ENCODE data around the gene PRKCE. TPM values are rescaled to one million over a fixed set of nuclear protein-coding genes. Genes with fewer than 3 reads are reported as not detected.
A peak's percentile ranks its signal among the peaks of the same experiment; 100 is the strongest.

PRKCE gene
- total and polyA plus RNA-seq, 2 donors (not counting 1 experiment from before 2014, with no cell fraction given), result 14.1 to 19.0 TPM

DNA sequence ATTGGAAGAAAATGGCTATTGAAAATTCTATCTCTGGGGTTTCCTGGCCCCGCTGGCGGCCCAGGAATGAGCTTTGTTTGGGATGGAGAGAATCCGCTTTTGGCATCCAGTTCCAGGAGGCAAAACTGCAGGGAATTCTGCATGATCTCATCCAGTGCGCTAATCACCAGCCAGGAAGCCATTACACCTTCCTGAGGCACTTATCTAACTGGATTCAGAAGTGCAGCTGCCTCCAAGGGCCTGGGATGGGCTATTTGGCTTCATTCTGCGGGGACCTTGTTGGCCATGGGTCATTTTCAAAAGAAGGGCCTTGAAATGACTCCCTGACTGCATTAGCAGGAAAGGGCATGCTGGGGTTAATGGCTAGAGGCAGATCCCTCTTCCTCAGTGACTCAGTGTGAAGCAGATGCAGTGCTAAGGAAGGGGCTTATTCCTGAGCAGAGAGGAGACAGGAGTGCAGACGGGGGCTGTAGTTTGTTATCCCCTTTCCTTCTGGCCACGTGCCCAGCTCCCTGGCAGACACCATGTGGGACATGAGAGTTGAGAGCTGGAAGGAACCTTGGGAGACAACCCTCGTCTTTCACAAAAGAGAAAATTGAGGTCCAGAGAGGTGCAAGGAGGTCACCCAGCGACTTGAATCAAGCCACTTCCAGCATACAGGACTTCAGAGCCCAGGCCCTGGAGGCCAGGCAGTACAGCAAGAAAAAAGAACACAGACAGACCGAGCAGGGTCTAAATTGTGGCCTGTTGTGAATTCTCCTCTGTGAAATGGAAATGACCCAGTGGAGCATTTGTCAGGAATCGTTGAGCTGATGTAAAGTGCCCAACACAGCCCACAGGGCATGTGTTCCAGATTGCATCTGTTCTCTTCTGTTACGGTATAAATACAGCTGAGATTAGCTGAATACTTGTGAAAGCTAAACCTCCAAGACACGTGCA lies 161.8 kb downstream of the PRKCE start:
- H3K9ac ChIP-seq (ENCODE audit: insufficient read depth, low read length), result no peak overlapping the region
- TF ChIP-seq EZH2 (IDR thresholded peaks at IDR 0.05; ENCODE audit: low read length, missing control alignments), result no peak
- TF ChIP-seq, protein P1, sequence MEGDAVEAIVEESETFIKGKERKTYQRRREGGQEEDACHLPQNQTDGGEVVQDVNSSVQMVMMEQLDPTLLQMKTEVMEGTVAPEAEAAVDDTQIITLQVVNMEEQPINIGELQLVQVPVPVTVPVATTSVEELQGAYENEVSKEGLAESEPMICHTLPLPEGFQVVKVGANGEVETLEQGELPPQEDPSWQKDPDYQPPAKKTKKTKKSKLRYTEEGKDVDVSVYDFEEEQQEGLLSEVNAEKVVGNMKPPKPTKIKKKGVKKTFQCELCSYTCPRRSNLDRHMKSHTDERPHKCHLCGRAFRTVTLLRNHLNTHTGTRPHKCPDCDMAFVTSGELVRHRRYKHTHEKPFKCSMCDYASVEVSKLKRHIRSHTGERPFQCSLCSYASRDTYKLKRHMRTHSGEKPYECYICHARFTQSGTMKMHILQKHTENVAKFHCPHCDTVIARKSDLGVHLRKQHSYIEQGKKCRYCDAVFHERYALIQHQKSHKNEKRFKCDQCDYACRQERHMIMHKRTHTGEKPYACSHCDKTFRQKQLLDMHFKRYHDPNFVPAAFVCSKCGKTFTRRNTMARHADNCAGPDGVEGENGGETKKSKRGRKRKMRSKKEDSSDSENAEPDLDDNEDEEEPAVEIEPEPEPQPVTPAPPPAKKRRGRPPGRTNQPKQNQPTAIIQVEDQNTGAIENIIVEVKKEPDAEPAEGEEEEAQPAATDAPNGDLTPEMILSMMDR (conservative IDR thresholded peaks at IDR 0.05 in 1 of 2, IDR thresholded peaks at IDR 0.05 in 1 of 2; ENCODE audit: low read depth in 1 of 2, low read length in 2 of 2), result no peak
- no peaks in the 10 kb centered on the region for H3K36me3 ChIP-seq (ENCODE audit: control insufficient read depth, insufficient read depth, low read length)
- no peak overlapping the region for H3K4me3 ChIP-seq (replicated peaks in 1 of 4; ENCODE audit: control extremely low read depth in 1 of 4, insufficient read depth in 1 of 4, low read depth in 3 of 4, low read length in 4 of 4)
- H4K20me1 ChIP-seq (ENCODE audit: control insufficient read depth, extremely low read depth, insufficient read depth, low read length), result no peaks in the 10 kb centered on the region
- H3K27me3 ChIP-seq (ENCODE audit: control insufficient read depth, insufficient read depth, low read length), result no peaks in the 10 kb centered on the region
- H3K27ac ChIP-seq (ENCODE audit: insufficient read depth, low read length), result no peak overlapping the region
- peak overlapping the region; percentile 23 for H3K4me2 ChIP-seq (ENCODE audit: extremely low read depth, insufficient read depth, low read length)
- no peak overlapping the region for H2AFZ ChIP-seq (ENCODE audit: low read length)
- H3K9me3 ChIP-seq (ENCODE audit: control insufficient read depth, insufficient read depth, low read depth, low read length), result no peaks in the 10 kb centered on the region
- peak; percentile 30 to 81 for DNase-seq (ENCODE audit: low read depth in 2 of 2)
- no peaks in the 10 kb centered on the region for H3K79me2 ChIP-seq (ENCODE audit: control insufficient read depth, insufficient read depth, low read length)
- peaks cover 8% of the 10 kb centered on the region for H3K4me1 ChIP-seq (ENCODE audit: control insufficient read depth, extremely low read depth, insufficient read depth, low read length)

GRCh38 chr2:45814488-45814887 lies 163.0 kb downstream of the PRKCE start:
- Histone ChIP-seq H3K4me2 (ENCODE audit: extremely low read depth, insufficient read depth, low read length) (no peak overlapping the region), H2AFZ (ENCODE audit: low read length) (no peak overlapping the region), H3K9ac (ENCODE audit: insufficient read depth, low read length) (no peak overlapping the region), H4K20me1 (ENCODE audit: control insufficient read depth, extremely low read depth, insufficient read depth, low read length) (no peaks in the 10 kb centered on the region), H3K4me3 (replicated peaks in 1 of 4; ENCODE audit: control extremely low read depth in 1 of 4, insufficient read depth in 1 of 4, low read depth in 3 of 4, low read length in 4 of 4) (no peak overlapping the region), H3K79me2 (ENCODE audit: control insufficient read depth, insufficient read depth, low read length) (no peaks in the 10 kb centered on the region), H3K27ac (ENCODE audit: insufficient read depth, low read length) (no peak overlapping the region), H3K36me3 (ENCODE audit: control insufficient read depth, insufficient read depth, low read length) (no peaks in the 10 kb centered on the region), H3K27me3 (ENCODE audit: control insufficient read depth, insufficient read depth, low read length) (no peaks in the 10 kb centered on the region), H3K9me3 (ENCODE audit: control insufficient read depth, insufficient read depth, low read depth, low read length) (no peaks in the 10 kb centered on the region), H3K4me1 (ENCODE audit: control insufficient read depth, extremely low read depth, insufficient read depth, low read length) (peaks cover 8% of the 10 kb centered on the region)
- TF ChIP-seq EZH2 (IDR thresholded peaks at IDR 0.05; ENCODE audit: low read length, missing control alignments), result no peak
- TF ChIP-seq, protein P1 (conservative IDR thresholded peaks at IDR 0.05 in 1 of 2, IDR thresholded peaks at IDR 0.05 in 1 of 2; ENCODE audit: low read depth in 1 of 2, low read length in 2 of 2), result no peak
- no peak for DNase-seq (ENCODE audit: low read depth in 2 of 2)

DNA sequence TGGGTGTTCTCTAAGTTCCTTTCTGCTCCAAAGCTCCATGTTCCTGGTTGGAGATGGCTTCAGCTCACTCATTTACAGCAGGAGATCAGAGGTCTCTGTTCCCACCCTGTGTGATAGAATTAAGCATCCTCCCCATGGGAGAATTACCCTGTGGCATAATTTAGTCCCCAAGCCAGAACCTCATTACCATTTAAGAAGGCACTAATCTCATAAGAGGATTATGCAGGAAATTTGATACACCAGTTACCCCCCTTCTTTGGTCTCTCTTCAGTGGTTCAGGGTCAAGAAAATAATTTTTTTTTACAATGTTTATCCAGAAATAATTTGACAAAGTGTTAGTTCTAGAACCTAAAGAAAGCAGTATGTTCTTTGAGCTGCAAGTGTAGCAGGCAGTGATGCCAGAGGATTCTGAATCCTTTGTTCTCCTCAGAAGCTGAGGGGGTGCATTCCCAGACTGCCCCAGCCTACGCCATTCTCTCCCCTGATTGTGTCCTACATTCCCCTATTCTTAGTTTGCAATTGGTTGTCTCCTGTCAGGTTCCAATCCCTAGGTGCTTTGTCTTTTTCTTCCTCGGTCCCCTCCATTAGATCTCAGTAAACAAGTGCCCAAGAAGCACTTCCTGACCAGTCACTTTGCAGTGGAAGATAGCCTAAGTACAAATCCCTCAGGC lies 163.6 kb downstream of the PRKCE start:
- DNase-seq (ENCODE audit: low read depth in 2 of 2), result no peak
- Histone ChIP-seq H3K9ac (ENCODE audit: insufficient read depth, low read length) (no peak overlapping the region), H3K27ac (ENCODE audit: insufficient read depth, low read length) (no peak overlapping the region), H3K79me2 (ENCODE audit: control insufficient read depth, insufficient read depth, low read length) (no peaks in the 10 kb centered on the region), H3K4me2 (ENCODE audit: extremely low read depth, insufficient read depth, low read length) (no peak overlapping the region), H3K36me3 (ENCODE audit: control insufficient read depth, insufficient read depth, low read length) (no peaks in the 10 kb centered on the region), H4K20me1 (ENCODE audit: control insufficient read depth, extremely low read depth, insufficient read depth, low read length) (no peaks in the 10 kb centered on the region), H3K4me1 (ENCODE audit: control insufficient read depth, extremely low read depth, insufficient read depth, low read length) (peaks cover 8% of the 10 kb centered on the region), H3K27me3 (ENCODE audit: control insufficient read depth, insufficient read depth, low read length) (no peaks in the 10 kb centered on the region), H3K4me3 (replicated peaks in 1 of 4; ENCODE audit: control extremely low read depth in 1 of 4, insufficient read depth in 1 of 4, low read depth in 3 of 4, low read length in 4 of 4) (no peak overlapping the region), H3K9me3 (ENCODE audit: control insufficient read depth, insufficient read depth, low read depth, low read length) (no peaks in the 10 kb centered on the region), H2AFZ (ENCODE audit: low read length) (no peak overlapping the region)
- no peak for TF ChIP-seq EZH2 (IDR thresholded peaks at IDR 0.05; ENCODE audit: low read length, missing control alignments)
- TF ChIP-seq, protein P1 (conservative IDR thresholded peaks at IDR 0.05 in 1 of 2, IDR thresholded peaks at IDR 0.05 in 1 of 2; ENCODE audit: low read depth in 1 of 2, low read length in 2 of 2), result no peak

Measured in fibroblast of lung (primary cell).